Colonic mucosa (tissue), 4 donors: Measurements from ENCODE around the gene GABARAPL2. TPM values are rescaled to one million over a fixed set of nuclear protein-coding genes. Genes with fewer than 3 reads are reported as not detected.

Source experiments
- DNase-seq: peaks from one replicate; pipeline ENCODE4 v3.0.0-alpha.2; 2020
- H3K27ac ChIP-seq: fragments of 200-600 bp; one replicate; pipeline ENCODE4 v1.8.0; 2021
- H3K27me3 ChIP-seq: fragments of 200-600 bp; one replicate; pipeline ENCODE4 v1.8.0; 2021
- H3K36me3 ChIP-seq: fragments of 200-600 bp; one replicate; pipeline ENCODE4 v1.8.0; 2021
- H3K4me1 ChIP-seq: fragments of 200-600 bp; one replicate; pipeline ENCODE4 v1.8.0; 2021; ENCODE audit warnings: mild to moderate bottlenecking
- H3K4me3 ChIP-seq: fragments of 200-600 bp; one replicate; pipeline ENCODE4 v1.8.0; 2021
- H3K9ac ChIP-seq, 2 donors: one replicate each; pipeline ENCODE4 v1.7.0; 2013; ENCODE audit warnings: control low read depth in 2 of 2, low read depth in 2 of 2, low read length in 2 of 2
- H3K9me3 ChIP-seq: fragments of 200-600 bp; one replicate; pipeline ENCODE4 v1.8.0; 2021
- intact Hi-C: fragments of 100-400 bp; cut with DNase I; formaldehyde crosslinking; loops from one replicate; pipeline ENCODE4 v1.14.1; 2022
- total RNA-seq, 2 donors: library from RNA; stranded (reverse); fragmentation: NEBNext Ultra II Directional in 1 of 2; extraction: Animal tissue kit (Norgen Biotek cat#: 25700) in 1 of 2; gene quantifications; one replicate each; pipeline ENCODE4 v1.2.1, GENCODE V29; 2021
- TF ChIP-seq, protein P1 (sequence below): fragments of 200-600 bp; IDR thresholded peaks from one replicate; pipeline ENCODE4 v1.8.0; 2022; ENCODE audit warnings: antibody characterized with exemption, mild to moderate bottlenecking
- donor health status: healthy.
- donor health status: DM: no; HTN: no; CAD: no.
- donor health status: DM: no; HTN: no; CAD: no.

The GABARAPL2 gene
- total RNA-seq, 2 donors from 2014 or later = 73.5 to 111 TPM

DNA sequence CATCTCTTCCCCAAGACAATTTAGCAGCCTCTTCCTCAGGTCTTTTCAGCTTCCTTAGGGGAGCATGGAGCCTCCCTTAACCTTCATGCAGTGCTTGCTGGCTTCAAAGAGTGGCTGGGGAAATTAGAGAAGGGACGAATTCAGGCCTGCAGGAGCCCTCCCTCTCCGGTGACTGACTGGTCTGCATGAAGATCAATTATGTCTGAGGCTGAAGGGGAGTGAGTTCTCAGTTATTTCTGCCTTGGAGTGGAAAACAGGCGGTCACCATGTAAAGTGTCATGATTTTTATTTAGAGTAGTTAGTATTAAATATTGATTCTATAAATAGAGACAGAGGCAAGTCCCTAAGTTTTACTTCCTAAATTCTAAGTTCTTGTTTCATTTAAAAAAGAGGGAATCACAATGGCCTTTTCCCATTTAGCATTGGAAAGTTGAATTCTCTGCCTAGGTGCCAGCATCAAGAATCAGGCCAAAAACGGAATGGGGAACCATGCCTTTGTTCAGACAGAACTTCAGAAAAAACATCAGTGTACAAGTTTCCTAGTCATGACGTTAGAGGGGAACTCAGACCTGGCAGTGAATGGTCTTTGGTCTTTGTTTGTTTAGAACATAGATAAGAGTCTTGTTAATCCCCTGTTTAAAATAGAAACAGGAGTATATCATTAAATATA is 4.4 kb downstream of the GABARAPL2 start:
- H3K4me3 ChIP-seq = no peak overlapping the region
- TF ChIP-seq, protein P1, sequence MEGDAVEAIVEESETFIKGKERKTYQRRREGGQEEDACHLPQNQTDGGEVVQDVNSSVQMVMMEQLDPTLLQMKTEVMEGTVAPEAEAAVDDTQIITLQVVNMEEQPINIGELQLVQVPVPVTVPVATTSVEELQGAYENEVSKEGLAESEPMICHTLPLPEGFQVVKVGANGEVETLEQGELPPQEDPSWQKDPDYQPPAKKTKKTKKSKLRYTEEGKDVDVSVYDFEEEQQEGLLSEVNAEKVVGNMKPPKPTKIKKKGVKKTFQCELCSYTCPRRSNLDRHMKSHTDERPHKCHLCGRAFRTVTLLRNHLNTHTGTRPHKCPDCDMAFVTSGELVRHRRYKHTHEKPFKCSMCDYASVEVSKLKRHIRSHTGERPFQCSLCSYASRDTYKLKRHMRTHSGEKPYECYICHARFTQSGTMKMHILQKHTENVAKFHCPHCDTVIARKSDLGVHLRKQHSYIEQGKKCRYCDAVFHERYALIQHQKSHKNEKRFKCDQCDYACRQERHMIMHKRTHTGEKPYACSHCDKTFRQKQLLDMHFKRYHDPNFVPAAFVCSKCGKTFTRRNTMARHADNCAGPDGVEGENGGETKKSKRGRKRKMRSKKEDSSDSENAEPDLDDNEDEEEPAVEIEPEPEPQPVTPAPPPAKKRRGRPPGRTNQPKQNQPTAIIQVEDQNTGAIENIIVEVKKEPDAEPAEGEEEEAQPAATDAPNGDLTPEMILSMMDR = no peak
- peaks cover 11% of the 10 kb centered on the region for H3K4me1 ChIP-seq
- no peak overlapping the region for H3K27ac ChIP-seq
- no peaks in the 10 kb centered on the region for H3K9me3 ChIP-seq
- H3K9ac ChIP-seq = no peak overlapping the region
- no peak for DNase-seq
- H3K36me3 ChIP-seq = peaks cover 19% of the 10 kb centered on the region
- no peaks in the 10 kb centered on the region for H3K27me3 ChIP-seq
- intact Hi-C loops = no loop called here

DNA sequence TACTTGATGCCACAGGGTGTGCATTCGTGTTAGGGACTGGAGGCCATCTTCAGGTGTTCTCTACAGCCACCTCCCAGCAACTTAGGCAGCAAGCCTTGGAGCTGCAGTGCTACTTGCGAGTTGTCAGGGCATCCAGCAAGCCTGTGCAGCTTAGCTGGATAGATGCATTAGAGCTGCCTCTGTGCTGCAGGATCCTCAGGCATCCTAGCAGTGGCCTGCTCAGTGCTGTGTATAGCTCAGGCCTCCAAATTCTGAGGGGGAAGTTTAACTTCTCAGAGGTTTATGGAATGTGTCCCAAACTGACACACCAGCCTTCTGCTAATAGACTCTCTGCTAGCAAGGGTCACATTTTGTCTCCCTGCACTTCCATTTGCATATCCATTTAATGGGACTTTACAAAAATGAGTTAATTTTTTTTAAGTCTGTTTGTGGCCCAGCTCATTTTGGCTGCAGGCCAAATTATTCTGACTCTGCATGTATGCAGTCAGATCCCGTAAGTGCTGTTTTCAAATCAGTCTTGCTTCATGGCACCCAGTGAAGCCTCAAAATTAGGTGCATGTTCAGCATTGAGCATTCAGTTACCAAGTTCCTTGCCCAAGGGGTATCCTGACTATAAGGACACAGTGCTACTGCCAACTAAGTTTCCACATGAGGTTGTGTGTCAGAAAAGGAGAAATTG is 6.8 kb downstream of the GABARAPL2 start:
- intact Hi-C loops = no loop called here

DNA sequence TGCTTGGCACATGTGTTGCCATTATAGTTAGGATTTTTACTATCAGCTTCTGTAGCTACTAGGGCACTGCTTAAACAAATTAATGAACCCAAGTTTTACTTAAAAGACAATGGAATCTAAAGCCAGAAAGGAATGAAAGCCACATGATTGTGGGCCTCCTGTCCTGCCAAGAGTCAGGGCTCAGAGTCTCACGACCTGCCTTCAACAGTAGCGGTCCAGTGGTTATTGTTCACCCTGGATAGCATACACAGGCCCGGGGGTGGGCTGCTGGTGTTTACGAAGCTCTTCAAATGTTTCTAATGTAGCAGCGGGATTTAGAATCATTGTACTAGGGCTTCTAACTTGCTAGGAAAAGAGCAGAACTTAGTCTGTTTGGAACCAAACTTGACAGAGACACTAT is 7.8 kb downstream of the GABARAPL2 start:
- intact Hi-C loops = no loop called here
- Histone ChIP-seq H3K4me3 (no peak overlapping the region), H3K9me3 (no peaks in the 10 kb centered on the region), H3K4me1 (peaks cover 4% of the 10 kb centered on the region), H3K27me3 (no peaks in the 10 kb centered on the region), H3K36me3 (peaks cover 22% of the 10 kb centered on the region), H3K9ac (no peak overlapping the region), H3K27ac (no peak overlapping the region)
- DNase-seq = no peak
- TF ChIP-seq, protein P1 = no peak

More for the DNA sequence above, 6.8 kb downstream of the GABARAPL2 start:
- TF ChIP-seq, protein P1 = no peak
- DNase-seq = no peak
- no peak overlapping the region for H3K4me3 ChIP-seq
- peaks cover 21% of the 10 kb centered on the region for H3K36me3 ChIP-seq
- no peaks in the 10 kb centered on the region for H3K27me3 ChIP-seq
- H3K4me1 ChIP-seq = peaks cover 4% of the 10 kb centered on the region
- H3K9me3 ChIP-seq = no peaks in the 10 kb centered on the region
- H3K27ac ChIP-seq = no peak overlapping the region
- no peak overlapping the region for H3K9ac ChIP-seq

DNA sequence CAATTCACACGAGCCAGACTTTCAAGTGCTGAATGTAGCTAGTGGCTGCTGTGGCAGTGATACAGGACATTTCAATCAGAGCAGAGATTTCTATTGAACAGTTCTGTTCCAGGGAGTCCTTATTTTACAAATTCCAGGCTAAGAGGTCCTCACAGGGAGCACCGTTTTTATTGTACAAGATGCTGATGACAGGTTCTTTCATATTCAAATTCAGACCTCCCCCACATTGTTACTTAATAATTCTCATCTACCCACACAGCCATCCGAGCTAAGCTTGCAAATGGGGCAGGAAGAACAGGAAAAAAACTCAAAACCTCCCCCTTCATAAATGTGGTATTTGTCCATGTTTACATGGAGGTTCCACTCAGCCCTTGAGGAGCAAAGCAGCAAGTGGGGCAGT is 9.8 kb downstream of the GABARAPL2 start:
- Histone ChIP-seq H3K9ac (no peak overlapping the region), H3K36me3 (peaks cover 22% of the 10 kb centered on the region), H3K4me3 (no peak overlapping the region), H3K27ac (no peak overlapping the region), H3K27me3 (no peaks in the 10 kb centered on the region), H3K4me1 (peaks cover under 1% of the 10 kb centered on the region), H3K9me3 (no peaks in the 10 kb centered on the region)
- TF ChIP-seq, protein P1 = no peak
- no peak for DNase-seq
- intact Hi-C loops = no loop called here

DNA sequence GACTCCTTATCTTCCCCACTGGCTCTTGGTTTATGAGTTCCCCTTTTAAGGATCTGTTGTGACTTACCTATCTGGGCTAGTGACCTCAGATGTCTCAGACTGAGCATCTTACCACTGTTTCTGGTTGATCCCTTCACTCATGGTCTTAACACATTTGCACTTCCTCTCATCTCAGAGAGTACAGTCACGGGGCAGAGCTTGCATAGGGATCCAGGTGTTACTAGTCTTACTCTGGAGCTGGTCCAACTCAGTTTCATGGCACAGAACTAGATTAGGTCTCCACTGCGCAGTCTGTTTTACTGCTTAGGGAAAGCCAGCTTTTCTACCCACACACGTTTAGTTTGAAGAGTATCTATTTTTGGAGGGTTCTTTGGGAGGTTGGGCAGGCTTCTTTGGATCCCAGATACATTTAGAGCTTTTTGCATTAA is 10.2 kb downstream of the GABARAPL2 start:
- H3K9ac ChIP-seq = no peak overlapping the region
- H3K9me3 ChIP-seq = no peaks in the 10 kb centered on the region
- intact Hi-C loops = no loop called here
- H3K4me1 ChIP-seq = no peaks in the 10 kb centered on the region
- H3K4me3 ChIP-seq = no peak overlapping the region
- no peaks in the 10 kb centered on the region for H3K27me3 ChIP-seq
- H3K36me3 ChIP-seq = peaks cover 22% of the 10 kb centered on the region
- H3K27ac ChIP-seq = no peak overlapping the region
- TF ChIP-seq, protein P1 = no peak
- no peak for DNase-seq
